Prostate gland (tissue), 2 donors: ENCODE results near the gene ACTL8.

Experiments used
- CTCF ChIP-seq, 4 experiments: fragments of 200-600 bp in 2 of 4; fragments of 450-650 bp in 2 of 4; sonication (generic) in 2 of 4; IDR thresholded peaks; 1 replicate in 3 of 4; 2 replicates in 1 of 4; pipeline ENCODE4 v1.5.1; 2016 to 2019; ENCODE audit warnings: antibody characterized with exemption in 4 of 4, mild to moderate bottlenecking in 2 of 4, moderate library complexity in 2 of 4
- POLR2A ChIP-seq: fragments of 450-650 bp; IDR thresholded peaks from one replicate; pipeline ENCODE4 v1.6.1; 2016; ENCODE audit warnings: antibody characterized with exemption, mild to moderate bottlenecking
- POLR2AphosphoS5 ChIP-seq: sonication (generic); formaldehyde crosslinking; IDR thresholded peaks from one replicate; pipeline ENCODE4 v1.6.1; 2017; ENCODE audit warnings: antibody characterized with exemption

GRCh38 chr1:17860812-17861211 lies 105.7 kb downstream of the ACTL8 start:
- TF ChIP-seq CTCF (IDR thresholded peaks at IDR 0.05) (no peak), POLR2AphosphoS5 (no peak), POLR2A (no peak)
